IMR-90 (cell line): ENCODE measurements around the gene CTRB1. TPM values are rescaled to one million over a fixed set of nuclear protein-coding genes. Genes with fewer than 3 reads are reported as not detected.

Source experiments
- ATAC-seq: fragments of 200-7000 bp; cut with Tn5 transposase; 2 replicates; pipeline ENCODE4 v1.9.1; 2020; ENCODE audit warnings: low read depth, mild to moderate bottlenecking, moderate library complexity
- BruUV-seq: library from RNA; stranded (reverse); fragments of 400-500 nt; replicated peaks from 2 replicates; lab custom pipeline; 2021; lab: Mats Ljungman, UMichigan
- CTCF ChIA-PET: fragments of 300-600 bp; formaldehyde crosslinking; extraction: SDS; loops from one replicate; lab custom pipeline; 2021; ENCODE audit warnings: antibody characterized with exemption; lab: Yijun Ruan, JAX
- POLR2A ChIA-PET: fragments of 300-600 bp; sonication (Branson Sonifier 250); formaldehyde crosslinking; loops from one replicate; lab custom pipeline; 2022; ENCODE audit warnings: antibody characterized with exemption; ENCODE audit not compliant: unreplicated experiment; lab: Charles Lee
- DNase-seq: peaks from one replicate; pipeline ENCODE4 v3.0.0; 2013
- H2AFZ ChIP-seq: replicated peaks from 2 replicates; pipeline ENCODE3; 2013; ENCODE audit warnings: low read length, mild to moderate bottlenecking; ENCODE audit not compliant: poor library complexity
- H2AK5ac ChIP-seq: 2 replicates; pipeline ENCODE4 v1.6.1; 2013; ENCODE audit warnings: low read depth, low read length, inconsistent platforms
- H2AK9ac ChIP-seq: replicated peaks from 2 replicates; pipeline ENCODE3; 2013; ENCODE audit warnings: mild to moderate bottlenecking, low read depth, low read length, moderate library complexity; ENCODE audit not compliant: poor library complexity
- H2BK120ac ChIP-seq: 2 replicates; pipeline ENCODE4 v1.6.1; 2013; ENCODE audit warnings: low read depth, low read length, inconsistent platforms
- H2BK15ac ChIP-seq: 3 replicates; pipeline ENCODE4 v1.6.1; 2013; ENCODE audit warnings: low read depth, low read length, inconsistent platforms
- H2BK20ac ChIP-seq: 2 replicates; pipeline ENCODE4 v1.6.1; 2013; ENCODE audit warnings: low read depth, mild to moderate bottlenecking, inconsistent platforms, low read length, moderate library complexity
- H2BK5ac ChIP-seq: 2 replicates; pipeline ENCODE4 v1.6.1; 2013; ENCODE audit warnings: mild to moderate bottlenecking, low read depth, low read length, inconsistent platforms; ENCODE audit not compliant: poor library complexity, severe bottlenecking
- H3K14ac ChIP-seq: replicated peaks from 2 replicates; pipeline ENCODE4 v1.6.1; 2013; ENCODE audit warnings: low read depth, low read length, inconsistent platforms
- H3K18ac ChIP-seq: 2 replicates; pipeline ENCODE4 v1.6.1; 2013; ENCODE audit warnings: low read depth, low read length, control low read depth
- H3K23ac ChIP-seq: 2 replicates; pipeline ENCODE4 v1.6.1; 2013; ENCODE audit warnings: low read depth, low read length, inconsistent platforms
- H3K27ac ChIP-seq: 2 replicates; pipeline ENCODE4 v1.5.1; 2013; ENCODE audit warnings: mild to moderate bottlenecking, control low read depth, low read length; ENCODE audit not compliant: insufficient read depth
- H3K27me3 ChIP-seq: 2 replicates; pipeline ENCODE4 v1.6.1; 2013; ENCODE audit warnings: low read length; ENCODE audit not compliant: control insufficient read depth, insufficient read depth
- H3K36me3 ChIP-seq: 2 replicates; pipeline ENCODE4 v1.6.1; 2013; ENCODE audit warnings: low read length, mixed read lengths; ENCODE audit not compliant: control insufficient read depth, insufficient read depth
- H3K4ac ChIP-seq: 2 replicates; pipeline ENCODE4 v1.6.1; 2013; ENCODE audit warnings: low read depth, low read length, inconsistent platforms
- H3K4me1 ChIP-seq: 2 replicates; pipeline ENCODE4 v1.6.1; 2013; ENCODE audit warnings: low read length, mixed read lengths; ENCODE audit not compliant: control insufficient read depth, insufficient read depth
- H3K4me2 ChIP-seq: 2 replicates; pipeline ENCODE4 v1.6.1; 2013; ENCODE audit warnings: low read depth, mild to moderate bottlenecking, control low read depth, low read length, moderate library complexity
- H3K4me3 ChIP-seq: 2 replicates; pipeline ENCODE4 v1.5.1; 2013; ENCODE audit warnings: low read depth, mild to moderate bottlenecking, control low read depth, low read length, moderate library complexity; ENCODE audit not compliant: insufficient read depth
- H3K56ac ChIP-seq: 2 replicates; pipeline ENCODE4 v1.6.1; 2013; ENCODE audit warnings: low read length, inconsistent platforms; ENCODE audit not compliant: insufficient read depth; ENCODE audit errors: extremely low read depth
- H3K79me1 ChIP-seq, 2 experiments: 2 replicates each; pipeline ENCODE4 v1.6.1; 2013; ENCODE audit warnings: low read length in 2 of 2, inconsistent platforms in 1 of 2, low read depth in 1 of 2
- H3K9ac ChIP-seq: 2 replicates; pipeline ENCODE4 v1.6.1; 2013; ENCODE audit warnings: low read depth, low read length, control low read depth
- H3K9me1 ChIP-seq: 2 replicates; pipeline ENCODE4 v1.6.1; 2013; ENCODE audit warnings: low read length, inconsistent platforms; ENCODE audit not compliant: insufficient read depth
- H3K9me3 ChIP-seq: 2 replicates; pipeline ENCODE4 v1.6.1; 2013; ENCODE audit warnings: low read length; ENCODE audit not compliant: control insufficient read depth, insufficient read depth
- H4K20me1 ChIP-seq: 2 replicates; pipeline ENCODE4 v1.6.1; 2013; ENCODE audit warnings: low read length, inconsistent platforms; ENCODE audit not compliant: insufficient read depth
- H4K5ac ChIP-seq: 2 replicates; pipeline ENCODE4 v1.6.1; 2013; ENCODE audit warnings: mild to moderate bottlenecking, low read depth, low read length, control low read depth
- H4K8ac ChIP-seq, 2 experiments: 2 replicates each; pipeline ENCODE4 v1.6.1; 2013; ENCODE audit warnings: low read depth in 2 of 2, low read length in 2 of 2, control low read depth in 1 of 2, inconsistent platforms in 1 of 2
- H4K91ac ChIP-seq: 2 replicates; pipeline ENCODE4 v1.6.1; 2013; ENCODE audit warnings: low read depth, low read length, inconsistent platforms; ENCODE audit not compliant: insufficient read depth
- CEBPB ChIP-seq: IDR thresholded peaks from 2 replicates; pipeline ENCODE4 v1.6.1; 2012; ENCODE audit warnings: low read depth, low read length, improper control_type of control experiment
- POLR2A ChIP-seq: IDR thresholded peaks from 2 replicates; pipeline ENCODE4 v1.6.1; 2012; ENCODE audit warnings: mild to moderate bottlenecking, low read depth, low read length
- RAD21 ChIP-seq: IDR thresholded peaks from 2 replicates; pipeline ENCODE4 v1.6.1; 2012; ENCODE audit warnings: low read length, improper control_type of control experiment
- WGBS, 2 experiments: methylation state at CpG; one replicate each; pipeline versions ENCODE4 v1.1.5 to v1.1.7; 2013; ENCODE audit warnings: missing lambda C conversion rate in 2 of 2; ENCODE audit not compliant: insufficient read length in 1 of 2; ENCODE audit errors: extremely low coverage in 2 of 2; 5-methylcytosine and 5-hydroxymethylcytosine counted together
- dilution Hi-C: fragments of 300-500 bp; cut with HindIII; formaldehyde crosslinking; loops from one replicate; pipeline ENCODE4 v1.14.3; 2018; ENCODE audit warnings: low sequenced_read_pairs; ENCODE audit not compliant: unreplicated experiment
- in situ Hi-C: fragments of 300-500 bp; cut with MboI; formaldehyde crosslinking; loops from 3 replicates; pipeline ENCODE4 v1.14.3; 2019; ENCODE audit warnings: low sequenced_read_pairs, inconsistent platforms, mixed read lengths
- intact Hi-C: fragments of 100-400 bp; cut with micrococcal nuclease; formaldehyde crosslinking; loops from 2 replicates; pipeline ENCODE4 v1.10.0; 2022
- polyA plus RNA-seq, 3 experiments: library from polyadenylated mRNA; depleted of rRNA; stranded (reverse); fragments of >200 nt; gene quantifications; 2 replicates each; pipeline ENCODE4 v1.2.3, GENCODE V29; 2012; ENCODE audit warnings: low replicate concordance in 1 of 3
- total RNA-seq: library from RNA; depleted of rRNA; stranded (reverse); fragments of >200 nt; gene quantifications from 2 replicates; pipeline ENCODE4 v1.2.3, GENCODE V29; 2012

CTRB1 gene
- total and polyA plus RNA-seq, 2 of the 4 experiments (the other 2 are of a cell fraction) = not detected

GRCh38 chr16:75250089-75250808, 31.5 kb downstream of the CTRB1 start:
- no peak for DNase-seq
- Histone ChIP-seq H3K4me1 (peaks cover 74% of the 10 kb centered on the region), H2AFZ (peak overlapping the region; percentile 4), H4K91ac (peak overlapping the region; percentile 46), H3K4me3 (peak overlapping the region; percentile 70), H4K5ac (no peak overlapping the region; the same call in 1 of the 2 replicates), H3K79me1 (peaks cover 0 to 61% of the 10 kb centered on the region in 2 experiments; a peak in 3 of 4 replicates), H3K14ac (peak overlapping the region; percentile 82), H3K27me3 (no peaks in the 10 kb centered on the region), H3K9me3 (no peaks in the 10 kb centered on the region), H2AK9ac (peak overlapping the region; percentile 90), H2BK15ac (peak overlapping the region; percentile 27; the same call in 1 of the 3 replicates), H4K8ac (peak overlapping the region; percentile 27 to 51; a peak in 2 of 4 replicates), H3K4ac (peak overlapping the region; percentile 85), H3K56ac (peak overlapping the region; percentile 59), H3K18ac (peak overlapping the region; percentile 16; the same call in 1 of the 2 replicates), H4K20me1 (peaks cover 84% of the 10 kb centered on the region), H3K23ac (peak overlapping the region; percentile 91), H2BK120ac (peak overlapping the region; percentile 65; the same call in 1 of the 2 replicates), H3K4me2 (peak overlapping the region; percentile 86), H3K9me1 (peaks cover 38% of the 10 kb centered on the region), H3K9ac (peak overlapping the region; percentile 96), H2BK20ac (no peak overlapping the region), H2BK5ac (peak overlapping the region; percentile 87), H3K27ac (peak overlapping the region; percentile 93), H2AK5ac (peak overlapping the region; percentile 74), H3K36me3 (peaks cover 5% of the 10 kb centered on the region; the same call in 1 of the 2 replicates)
- dilution Hi-C loops = no loop called here
- TF ChIP-seq RAD21 (0 out of 2 replicates have a peak, but pooled peaks have one; percentile 16), CEBPB (no peak), POLR2A (peak; percentile 50; the same call in 1 of the 2 replicates)
- CTCF ChIA-PET = interaction anchor here (0.6 to 1.2 kb wide), 2 partner anchors 17 to 526 kb away, joined by 4 to 5 read pairs; no protein-coding TSS in a partner anchor
- no TSS peak for BruUV-seq
- no peak for ATAC-seq
- intact Hi-C loops = loop anchor here (5.0 kb wide), 1 partner anchor 132 kb away; no protein-coding TSS in a partner anchor
- POLR2A ChIA-PET = interaction anchor here (0.7 kb wide), 1 partner anchor 13 kb away, joined by 21 read pairs; no protein-coding TSS in a partner anchor
- in situ Hi-C loops = no loop called here
- 6% methylated on average over 3 of the region's 29 CpGs; no CpG with 5 or more reads in 1 of the 2 experiments for WGBS, 2 experiments
